Measurements from ENCODE around the gene NUPR1.
A peak's percentile ranks its signal among the peaks of the same experiment; 100 is the strongest.
"Not testable (repeated sequence)": the region's sequence is repeated elsewhere in the genome, so short reads cannot be mapped to it uniquely, and the experiment has no call there.

NUPR1 gene, protein sequence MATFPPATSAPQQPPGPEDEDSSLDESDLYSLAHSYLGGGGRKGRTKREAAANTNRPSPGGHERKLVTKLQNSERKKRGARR

DNA sequence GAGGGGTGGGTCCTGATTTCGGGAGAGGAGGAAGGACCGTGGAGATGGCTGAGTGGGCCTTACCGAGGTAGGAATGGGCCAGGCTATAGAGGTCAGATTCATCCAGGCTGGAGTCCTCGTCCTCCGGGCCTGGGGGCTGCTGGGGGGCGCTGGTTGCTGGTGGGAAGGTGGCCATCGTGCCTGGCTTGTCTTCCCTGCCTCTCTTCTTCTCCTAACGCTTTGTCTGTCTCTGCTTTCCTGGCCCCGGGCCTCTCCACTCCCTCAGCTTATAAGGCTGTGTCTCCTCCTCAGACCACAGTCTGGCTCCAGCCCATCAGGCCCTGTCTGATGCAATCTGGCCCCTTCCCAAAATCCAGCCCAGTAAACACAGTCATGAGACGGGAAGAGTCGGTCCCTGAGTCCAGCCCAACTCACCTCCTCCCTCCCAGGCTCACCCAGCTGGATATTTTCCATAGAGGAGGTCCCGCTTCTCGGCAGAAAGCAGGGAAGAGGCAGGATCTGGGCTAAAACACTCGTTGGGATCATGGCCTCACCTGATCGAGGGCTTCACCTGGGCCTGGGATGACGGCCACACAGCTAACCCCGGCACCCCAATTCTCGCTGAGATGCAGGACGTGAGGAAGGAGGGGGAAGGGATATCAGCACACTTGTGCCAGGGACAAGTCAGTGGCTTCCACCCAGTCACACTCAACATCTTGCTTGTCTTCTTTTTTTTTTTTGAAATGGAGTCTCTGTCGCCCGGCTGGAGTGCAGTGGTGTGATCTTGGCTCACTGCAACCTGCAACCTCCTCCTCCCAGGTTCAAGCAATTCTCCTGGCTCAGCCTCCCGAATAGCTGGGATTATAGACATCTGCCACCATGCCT lies at the start of gene NUPR1:
Gene NUPR1 (minus strand): TSS at position 242 of the 864 bp plus-strand sequence. CDS start 67 bp downstream, at position 175.
- FAIRE-seq, result peak; percentile 71

DNA sequence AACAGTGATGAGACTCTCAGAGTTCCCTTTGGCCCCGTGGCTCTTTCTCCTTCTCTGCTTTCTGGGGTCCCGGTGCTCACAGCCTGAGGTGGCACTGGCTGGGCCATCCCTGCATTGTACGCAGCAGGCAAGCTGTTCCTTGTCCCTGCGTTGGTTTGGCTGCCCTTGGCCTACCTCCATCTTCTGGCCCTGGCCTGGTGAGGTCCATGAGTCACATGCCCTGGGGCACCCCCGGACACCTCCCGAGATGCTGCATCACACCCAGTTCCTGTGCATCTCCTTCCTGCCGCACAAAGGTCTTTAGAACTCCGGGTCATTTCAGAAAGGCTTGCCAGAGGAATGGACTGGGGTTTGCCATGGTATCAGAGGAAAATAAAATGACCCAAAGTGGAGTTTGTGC lies 48.6 kb upstream of the NUPR1 start:
- FAIRE-seq, result no peak

DNA sequence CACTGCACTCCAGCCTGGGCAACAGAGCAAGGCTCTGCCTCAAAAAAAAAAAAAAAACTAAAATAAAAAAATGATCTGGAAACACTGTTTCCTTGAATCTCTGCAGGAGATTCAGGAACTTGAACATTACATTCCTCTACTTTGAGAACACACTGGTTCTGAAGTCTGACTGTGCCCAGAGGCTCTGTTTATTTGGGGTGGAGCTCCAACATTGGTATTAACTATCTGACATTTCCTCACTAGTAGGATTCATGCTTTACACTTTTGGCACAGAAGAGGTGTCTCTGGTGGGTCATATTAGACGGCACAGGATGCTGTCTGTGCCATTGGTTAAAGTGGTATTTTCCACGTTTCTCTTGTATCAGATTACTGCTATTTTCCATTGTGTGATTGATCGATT lies 47.7 kb upstream of the NUPR1 start:
- no peak for FAIRE-seq

DNA sequence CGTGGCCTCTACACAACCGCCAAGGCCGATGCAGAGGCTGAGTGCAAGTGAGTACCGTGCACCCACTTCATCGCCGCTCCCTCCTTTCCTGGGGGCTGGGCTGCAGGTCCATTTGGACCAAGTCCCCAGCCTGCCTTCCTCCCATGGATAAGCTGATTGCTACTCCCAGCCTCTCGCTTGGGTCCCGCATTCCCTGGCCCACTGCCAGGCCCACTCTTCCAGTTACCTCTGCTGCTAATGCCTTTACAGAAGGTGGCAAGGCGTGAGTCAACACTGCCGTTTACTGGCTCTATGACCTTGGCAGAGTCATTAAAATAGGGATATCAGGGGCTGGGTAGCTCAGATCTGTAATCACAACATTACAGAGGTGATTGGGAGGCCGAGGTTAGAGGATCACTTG lies 46.9 kb upstream of the NUPR1 start:
- FAIRE-seq, result no peak

DNA sequence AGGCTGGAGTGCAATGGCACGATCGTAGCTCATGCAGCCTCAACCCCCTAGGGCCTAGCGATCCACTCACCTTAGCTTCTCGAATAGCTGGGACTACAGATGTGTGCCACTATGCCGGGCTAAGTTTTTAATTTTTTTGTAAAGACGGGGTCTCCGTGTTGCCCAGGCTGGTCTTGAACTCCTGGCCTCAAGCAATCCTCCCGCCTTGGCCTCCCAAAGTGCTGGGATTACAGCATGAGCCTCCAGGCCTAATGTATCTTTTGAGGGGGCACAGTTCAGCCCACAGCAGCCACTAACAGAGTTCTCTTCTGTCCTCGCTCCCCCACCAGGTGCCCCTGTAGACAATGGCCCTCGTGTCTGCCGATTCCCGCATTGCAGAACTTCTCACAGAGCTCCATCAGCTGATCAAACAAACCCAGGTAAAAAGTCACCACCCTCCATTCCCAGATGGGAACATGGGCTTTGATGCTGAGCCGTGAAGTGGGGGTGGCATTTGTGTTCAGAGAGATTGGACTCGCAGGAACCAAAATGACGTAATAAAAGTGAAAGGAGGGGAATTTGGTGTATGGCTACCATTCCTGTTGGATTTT lies 42.0 kb upstream of the NUPR1 start:
- FAIRE-seq, result no peak

DNA sequence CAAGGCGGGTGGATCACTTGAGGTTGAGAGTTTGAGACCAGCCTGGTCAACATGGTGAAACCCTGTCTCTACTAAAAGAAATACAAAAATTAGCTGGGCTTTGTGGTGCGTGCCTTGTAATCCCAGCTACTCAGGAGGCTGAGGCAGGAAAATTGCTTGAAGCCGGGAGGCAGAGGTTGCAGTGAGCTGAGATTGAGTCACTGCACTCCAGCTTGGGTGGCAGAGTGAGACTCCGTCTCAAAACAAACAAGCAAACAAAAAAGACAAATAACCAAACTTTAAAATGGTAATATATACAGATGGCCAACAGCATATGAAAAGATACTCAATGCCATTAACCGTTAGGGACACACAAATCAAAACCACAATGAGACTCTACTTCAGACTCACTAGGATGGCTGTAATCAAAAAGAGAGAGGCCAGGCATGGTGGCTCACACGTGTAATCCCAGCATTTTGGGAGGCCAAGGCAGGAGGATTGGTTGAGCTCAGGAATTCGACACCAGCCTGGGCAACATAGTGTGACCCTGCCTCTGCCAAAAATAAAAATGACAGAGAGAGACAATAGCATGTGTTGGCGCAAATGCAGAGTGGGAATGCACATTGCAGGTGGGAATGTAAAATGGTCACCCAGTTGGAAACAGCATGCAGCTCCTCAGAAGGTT lies 36.8 kb upstream of the NUPR1 start:
- FAIRE-seq, result no peak

DNA sequence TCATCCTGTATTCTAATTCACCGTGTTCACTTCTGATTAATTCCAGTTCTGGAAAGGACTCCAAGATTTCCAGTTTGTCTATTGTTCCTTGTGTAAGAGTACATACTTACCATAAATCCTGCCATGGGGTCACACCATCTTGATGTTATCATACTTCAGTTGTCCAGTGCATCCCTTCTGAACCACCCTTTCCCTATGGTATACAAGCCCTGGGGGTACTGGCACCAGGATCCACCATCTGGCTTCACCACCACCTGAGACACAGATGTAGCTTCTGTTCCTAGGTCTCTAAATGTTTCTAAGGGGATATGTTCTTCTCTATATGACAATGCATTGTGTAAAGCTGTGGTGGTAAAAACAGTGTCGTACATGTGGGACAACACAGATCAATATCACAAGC lies 36.2 kb upstream of the NUPR1 start:
- FAIRE-seq, result no peak

DNA sequence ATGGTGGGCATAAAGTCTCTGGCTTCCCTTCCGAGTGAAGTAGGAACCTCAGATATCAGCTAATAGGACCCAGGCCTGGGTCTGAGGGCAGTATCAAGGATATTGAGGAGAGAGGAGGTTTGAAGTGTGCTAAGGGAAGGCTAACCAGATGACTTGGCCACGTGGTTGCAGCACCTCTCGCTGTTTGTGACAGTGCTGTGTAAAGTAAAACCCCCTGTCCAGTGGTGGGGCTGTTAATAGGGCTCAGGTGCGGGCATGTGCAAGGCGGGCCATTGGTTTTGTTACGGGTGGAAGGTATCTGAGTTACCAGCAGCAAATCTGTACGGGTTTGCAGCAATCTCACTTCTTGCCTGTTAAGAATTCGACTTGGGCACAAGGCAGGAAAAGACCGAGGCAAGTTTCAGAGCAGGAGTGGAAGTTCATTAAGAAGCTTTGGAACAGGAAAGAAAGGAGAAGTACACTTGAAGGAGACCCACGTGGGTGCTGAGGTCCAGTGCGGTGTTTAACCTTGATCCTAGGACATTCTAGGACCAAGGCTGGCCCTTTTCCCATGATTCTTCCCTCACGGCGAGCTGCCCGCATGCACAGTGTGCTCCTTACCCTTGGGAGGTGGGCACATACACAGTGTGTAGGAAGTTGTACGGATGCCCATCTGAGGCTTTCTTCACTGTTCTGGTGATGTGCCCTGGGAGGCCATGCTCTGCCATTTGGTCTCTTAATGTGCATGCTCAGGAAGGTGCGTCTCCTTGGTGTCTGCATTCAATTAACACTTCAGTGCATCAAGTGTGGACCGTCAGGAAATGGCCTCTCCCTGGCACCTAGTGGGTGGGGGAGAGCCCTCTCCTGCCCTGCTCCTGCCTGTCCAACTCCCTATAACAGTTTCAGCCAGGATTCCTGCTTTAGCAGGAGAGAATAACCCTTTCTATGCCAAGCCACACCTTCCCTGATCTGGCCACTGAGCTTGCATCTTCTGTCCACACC lies 35.3 kb upstream of the NUPR1 start:
- FAIRE-seq, result no peak

DNA sequence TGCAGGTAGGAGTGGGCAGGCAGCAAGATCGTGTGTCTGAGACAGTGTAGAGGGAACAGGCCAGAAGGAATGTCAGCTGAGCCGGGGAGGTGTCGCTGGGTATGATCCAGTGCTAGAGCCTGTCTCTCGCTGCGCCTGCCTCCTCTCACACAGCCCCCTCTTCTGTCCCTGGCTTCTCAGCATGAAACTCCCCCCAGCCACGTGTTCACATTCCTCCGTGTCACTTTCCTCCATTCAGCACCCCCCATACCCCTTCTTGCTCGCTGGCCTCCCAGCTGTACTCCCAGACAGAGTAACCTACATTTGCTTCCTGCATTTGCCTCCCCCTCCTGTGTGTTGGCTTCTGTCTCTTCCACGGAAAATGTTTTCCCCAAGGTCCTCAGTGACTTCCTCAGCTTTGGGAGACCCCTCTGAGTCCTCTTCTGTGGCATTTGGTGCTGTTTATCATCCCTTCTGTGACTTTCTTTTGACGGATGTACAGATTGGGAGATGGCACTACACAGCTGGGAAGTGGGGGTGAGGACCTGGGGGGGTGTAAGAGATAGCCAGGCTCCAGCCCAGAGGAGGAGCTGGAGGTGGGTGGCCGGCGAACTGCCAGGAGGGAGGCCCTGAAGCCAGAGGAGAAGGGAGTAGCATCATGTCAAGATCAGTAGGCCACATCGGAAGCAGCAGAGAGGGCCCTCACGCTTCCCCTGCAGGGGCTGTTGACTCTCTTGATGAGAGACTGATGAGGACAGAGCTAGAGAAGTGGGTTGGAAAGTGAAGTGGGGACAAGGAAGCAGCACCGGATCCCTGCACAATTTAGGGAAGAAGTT lies 34.1 kb upstream of the NUPR1 start:
- FAIRE-seq, result no peak

DNA sequence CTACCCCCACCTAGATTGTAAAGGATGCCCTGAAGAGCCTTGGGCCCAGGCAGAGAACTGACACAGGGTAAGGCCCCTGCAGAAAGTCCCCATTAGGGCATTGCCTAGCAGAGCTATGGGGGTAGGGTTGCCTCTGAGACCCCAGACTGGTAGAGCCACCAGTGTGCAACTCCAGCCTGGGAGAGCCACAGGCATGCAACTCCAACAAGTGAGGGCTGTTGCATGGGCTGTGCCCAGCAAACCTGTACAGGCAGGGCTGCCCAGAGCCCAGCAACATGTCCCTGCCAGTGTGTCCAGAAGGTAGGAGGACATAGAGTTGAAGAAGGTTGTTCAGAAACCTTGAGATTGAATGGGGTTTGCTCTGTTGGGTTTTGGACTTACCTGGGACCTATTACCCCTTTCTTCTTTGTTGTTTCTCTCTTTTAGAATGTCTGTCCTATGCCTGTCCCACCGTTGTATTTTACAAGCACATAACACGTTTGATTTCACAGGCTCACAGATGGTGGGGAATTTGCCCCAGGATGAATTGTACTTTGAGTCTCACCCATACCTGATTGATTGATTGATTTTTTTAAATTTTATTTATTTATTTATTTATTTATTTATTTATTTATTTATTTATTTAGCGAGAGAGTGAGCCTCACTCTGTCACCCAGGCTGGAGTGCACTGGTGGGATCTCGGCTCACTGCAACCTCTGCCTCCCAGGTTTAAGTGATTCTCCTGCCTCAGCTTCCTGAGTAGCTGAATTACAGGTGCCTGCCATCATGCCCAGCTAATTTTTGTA lies 31.4 kb upstream of the NUPR1 start:
- no peak for FAIRE-seq

DNA sequence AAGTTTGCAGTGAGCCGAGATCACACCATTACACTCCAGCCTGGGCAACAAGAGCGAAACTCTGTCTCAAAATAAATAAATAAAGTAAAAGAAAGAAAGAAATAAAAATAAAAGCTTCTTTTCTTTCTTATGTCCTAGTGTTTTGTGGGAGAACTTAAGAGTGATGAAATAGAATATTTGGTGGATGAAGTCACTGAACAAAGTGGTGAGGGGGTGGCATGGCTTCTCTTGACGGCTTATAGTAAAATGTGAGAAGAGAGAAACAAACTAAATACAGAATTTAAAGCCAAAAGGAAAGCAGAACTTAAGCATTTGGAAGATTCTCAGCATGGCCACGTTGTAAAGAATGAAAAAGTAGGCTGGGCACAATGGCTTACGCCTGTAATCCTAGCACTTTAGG lies 30.2 kb upstream of the NUPR1 start:
- FAIRE-seq, result no peak

DNA sequence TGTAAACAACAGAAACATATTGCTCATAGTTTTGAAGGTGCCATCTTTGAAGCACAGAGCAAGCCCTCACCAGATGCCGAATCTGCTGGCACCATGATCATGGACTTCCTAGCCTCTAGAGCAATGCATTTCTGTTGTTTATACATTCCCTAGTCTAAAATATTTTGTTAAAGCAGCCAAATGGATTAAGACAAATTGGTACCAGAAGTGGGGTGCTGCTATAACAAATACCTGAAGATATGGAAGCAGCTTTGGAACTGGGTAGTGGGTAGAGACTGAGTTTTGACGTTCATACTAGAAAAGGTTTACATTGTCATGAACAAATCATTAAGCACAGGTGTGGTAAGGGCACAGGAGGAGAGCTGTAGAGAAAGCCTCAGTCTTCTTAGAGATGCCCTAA lies 28.5 kb upstream of the NUPR1 start:
- no peak for FAIRE-seq

DNA sequence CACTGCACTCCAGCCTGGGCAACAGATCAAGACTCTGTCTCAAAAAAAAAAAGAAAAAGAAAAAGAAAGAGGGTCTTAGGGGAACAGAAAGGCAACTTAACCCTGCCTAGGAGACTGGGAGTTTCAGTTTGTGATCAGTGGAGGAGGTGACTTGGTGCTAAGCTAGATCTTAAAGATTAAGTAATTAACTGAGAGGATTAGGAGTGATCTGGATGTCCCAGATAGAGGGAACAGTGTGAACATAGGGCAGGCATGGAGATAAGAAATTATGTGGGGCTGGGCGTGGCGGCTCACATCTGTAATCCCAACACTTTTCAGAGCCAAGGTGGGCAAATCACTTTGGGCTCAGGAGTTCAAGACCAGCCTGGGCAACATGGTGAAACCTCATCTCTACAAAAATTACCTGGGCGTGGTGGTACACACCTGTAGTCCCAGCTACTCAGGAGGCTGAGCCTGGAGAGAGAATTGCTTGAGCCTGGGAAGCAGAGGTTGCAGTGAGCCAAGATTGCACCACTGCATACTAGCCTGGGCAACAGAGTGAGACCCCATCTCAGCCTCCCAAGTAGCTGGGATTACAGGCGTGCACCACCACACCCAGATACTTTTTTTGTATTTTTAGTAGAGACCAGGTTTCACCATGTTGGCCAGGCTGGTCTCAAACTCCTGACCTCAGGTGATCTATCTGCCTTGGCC lies 27.6 kb upstream of the NUPR1 start:
- FAIRE-seq, result not testable (repeated sequence)

DNA sequence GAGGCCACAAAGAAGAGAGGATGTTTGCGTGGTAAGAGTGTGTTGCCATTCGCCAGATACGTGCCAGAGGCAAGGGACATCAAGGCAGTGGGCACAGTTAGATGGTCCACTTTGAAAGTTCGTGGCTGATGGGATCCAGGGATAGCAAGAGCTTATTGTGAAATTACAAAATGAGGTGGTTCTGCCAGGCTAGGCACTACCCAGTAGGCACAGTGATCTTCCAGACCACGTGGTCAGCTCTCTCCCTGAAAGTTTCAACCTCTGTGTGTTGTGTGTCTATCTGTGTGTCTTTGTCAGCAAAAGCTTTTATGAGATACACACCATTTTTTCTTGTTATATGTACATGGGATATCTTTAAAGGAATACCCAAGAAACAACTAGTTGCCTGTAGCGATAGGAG lies 24.4 kb upstream of the NUPR1 start:
- FAIRE-seq, result no peak

DNA sequence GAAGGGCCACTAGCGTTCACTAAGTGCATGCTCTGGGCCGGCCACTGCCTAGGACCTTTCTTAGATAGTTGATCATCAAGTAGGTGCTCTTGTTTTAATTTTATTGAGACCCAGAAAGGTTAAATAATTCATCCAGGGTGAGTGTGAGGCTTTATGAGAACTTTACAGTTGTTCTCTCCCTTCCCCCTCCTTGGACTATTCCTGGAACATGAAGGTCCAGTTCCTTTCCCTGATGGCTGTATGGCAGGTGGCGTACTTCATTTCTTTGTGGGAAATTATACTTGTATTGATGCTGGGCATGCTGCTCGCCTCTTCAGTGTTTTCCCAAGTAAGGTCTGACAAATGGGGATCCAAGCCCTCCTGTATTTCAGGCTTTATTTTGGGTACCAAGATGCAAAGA lies 23.4 kb upstream of the NUPR1 start:
- no peak for FAIRE-seq

DNA sequence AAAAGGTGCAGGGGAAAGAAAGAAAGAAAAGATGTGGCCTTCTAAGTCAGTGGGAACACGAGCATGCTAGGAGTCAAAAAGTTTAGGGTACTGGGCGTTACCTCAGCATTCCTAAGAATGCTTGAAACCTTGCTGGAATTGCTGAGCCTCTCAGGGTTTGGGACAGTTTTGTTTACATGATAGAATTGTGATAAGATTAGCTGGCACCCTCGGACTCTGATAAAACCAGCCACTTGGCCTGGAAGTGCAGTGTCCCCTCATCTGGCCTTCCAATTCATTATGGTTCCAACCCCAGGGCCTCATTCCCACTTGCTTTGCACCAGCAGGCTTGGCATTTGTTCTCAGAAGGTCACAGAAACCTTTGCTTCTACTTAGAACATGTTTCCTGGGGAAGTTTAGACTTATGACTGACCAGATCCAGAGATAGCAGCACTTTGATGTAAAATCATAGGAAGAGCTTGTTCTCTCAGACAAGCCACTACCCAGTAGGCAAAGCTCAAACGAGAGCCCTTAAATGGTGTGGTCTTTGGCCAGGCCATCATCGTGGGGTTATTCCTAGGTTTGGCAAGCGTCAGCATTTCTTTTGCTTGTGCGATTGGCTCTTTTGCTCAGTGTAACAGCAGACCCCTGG lies 22.9 kb upstream of the NUPR1 start:
- no peak for FAIRE-seq

DNA sequence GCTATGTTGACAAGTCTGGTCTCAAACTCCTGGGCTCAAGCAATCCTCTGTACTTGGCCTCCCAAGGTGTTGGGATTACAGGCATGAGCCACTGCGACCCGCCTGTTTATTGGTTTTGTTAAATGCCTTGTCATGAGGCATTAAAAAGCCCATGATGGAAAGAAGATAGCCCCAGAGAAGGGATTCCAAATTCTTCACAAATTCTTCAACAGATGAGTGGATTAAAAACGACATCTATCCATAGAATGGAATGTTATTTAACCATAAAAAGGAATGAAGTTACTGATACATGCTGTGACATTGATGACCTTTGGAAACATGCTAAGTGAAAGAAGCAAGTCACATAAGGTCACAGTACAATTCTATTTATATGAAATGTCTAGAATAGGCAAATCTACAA lies 19.7 kb upstream of the NUPR1 start:
- FAIRE-seq, result no peak

DNA sequence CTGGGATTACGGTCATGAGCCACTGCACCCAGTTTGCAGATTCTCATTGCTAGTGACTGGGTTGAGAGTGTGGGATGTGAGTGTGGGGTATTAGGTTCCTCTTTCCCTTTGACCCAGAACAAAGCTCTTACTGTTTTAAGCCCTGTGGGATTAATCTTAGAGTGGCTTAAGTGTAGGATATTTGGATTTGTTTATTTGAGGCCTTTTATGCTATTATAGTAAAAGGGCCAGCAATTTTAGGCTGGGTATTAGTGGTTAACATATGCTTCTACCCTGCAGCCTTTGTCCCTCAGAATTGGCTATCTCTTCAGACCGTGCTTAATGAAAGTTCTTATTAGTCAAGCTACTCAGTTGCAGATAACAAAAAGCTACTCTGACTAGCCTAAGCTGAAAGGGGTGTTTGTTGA lies 18.1 kb upstream of the NUPR1 start:
- no peak for FAIRE-seq

DNA sequence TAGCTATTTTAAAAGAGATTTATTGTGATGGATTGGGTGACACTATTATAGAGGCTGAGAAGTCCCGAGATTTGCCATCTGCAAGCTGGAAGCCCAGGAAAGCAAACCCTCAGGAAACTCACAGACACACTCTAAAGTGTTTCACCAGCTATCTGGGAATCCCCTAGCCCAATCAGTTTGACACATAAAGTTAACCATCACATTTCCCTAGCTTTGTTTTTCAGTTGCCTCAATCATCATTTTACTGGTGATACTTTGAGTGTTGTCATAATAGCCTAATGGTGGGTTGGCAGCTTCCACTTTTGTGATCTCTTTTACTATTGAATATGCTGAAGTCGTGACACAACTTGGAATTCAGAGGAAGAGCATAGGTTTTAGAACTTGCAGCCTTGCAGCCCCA lies 16.8 kb upstream of the NUPR1 start:
- no peak for FAIRE-seq

Measured in endometrium (tissue), 2 donors.